Endothelial cell of umbilical vein (primary cell): Measurements from ENCODE around the gene PRR15L.

Experiments
- EZH2 ChIP-seq: IDR thresholded peaks from 2 replicates; pipeline ENCODE4 v1.6.1; 2012; ENCODE audit warnings: borderline replicate concordance, low read depth, mild to moderate bottlenecking, moderate library complexity, low read length, inconsistent platforms; ENCODE audit not compliant: severe bottlenecking
- FOS ChIP-seq: IDR thresholded peaks from 2 replicates; pipeline ENCODE4 v1.6.1; 2011; ENCODE audit warnings: mild to moderate bottlenecking, low read length, moderate library complexity, borderline replicate concordance; ENCODE audit not compliant: insufficient read depth
- JUN ChIP-seq: IDR thresholded peaks from 2 replicates; pipeline ENCODE4 v1.6.1; 2011; ENCODE audit warnings: borderline replicate concordance, low read depth; ENCODE audit not compliant: insufficient read length, insufficient read depth
- MYC ChIP-seq: IDR thresholded peaks from one replicate; pipeline ENCODE4 v1.6.1; 2011; ENCODE audit warnings: mild to moderate bottlenecking, low read depth, low read length
- POLR2A ChIP-seq: IDR thresholded peaks from 2 replicates; pipeline ENCODE4 v1.6.1; 2012; ENCODE audit warnings: low read depth, mild to moderate bottlenecking, control low read depth, low read length
- POLR2AphosphoS5 ChIP-seq: IDR thresholded peaks from 2 replicates; pipeline ENCODE4 v1.6.1; 2012; ENCODE audit warnings: low read depth, mild to moderate bottlenecking, control low read depth, low read length, moderate library complexity; ENCODE audit not compliant: insufficient read depth
- TF ChIP-seq, protein P1 (sequence below), 2 donors: IDR thresholded peaks; 1 replicate in 1 of 2; 2 replicates in 1 of 2; pipeline ENCODE4 v1.5.1; 2011; ENCODE audit warnings: low read length in 2 of 2, mild to moderate bottlenecking in 2 of 2, moderate library complexity in 2 of 2, control low read depth in 1 of 2, inconsistent platforms in 1 of 2, low read depth in 1 of 2; ENCODE audit not compliant: insufficient read depth in 1 of 2; ENCODE audit errors: extremely low read depth in 1 of 2
- TF ChIP-seq, protein P2 (sequence below): IDR thresholded peaks from 2 replicates; pipeline ENCODE4 v1.6.1; 2011; ENCODE audit not compliant: insufficient read depth, insufficient read length

DNA sequence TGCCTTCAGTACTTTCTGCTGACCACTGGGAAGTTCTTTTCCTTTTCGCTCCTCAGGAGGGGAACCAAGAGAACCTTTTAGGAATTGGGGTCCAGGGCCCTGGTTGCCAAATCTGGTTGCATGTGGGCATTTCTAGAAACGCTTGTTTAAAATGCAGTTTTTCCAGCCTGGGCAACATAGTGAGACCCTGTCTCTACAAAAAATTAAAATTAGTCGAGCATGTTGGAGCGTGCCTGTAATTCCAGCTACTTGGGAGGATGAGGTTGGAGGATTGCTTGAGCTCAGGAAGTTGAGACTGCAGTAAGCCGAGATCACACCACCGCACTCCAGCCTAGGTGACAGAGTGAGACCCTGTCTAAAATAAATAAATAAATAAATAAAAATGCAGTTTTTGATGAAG lies 15.1 kb downstream of the PRR15L start:
- TF ChIP-seq JUN (no peak), POLR2AphosphoS5 (no peak), POLR2A (no peak), MYC (no peak), EZH2 (no peak), FOS (no peak)
- TF ChIP-seq, protein P1, sequence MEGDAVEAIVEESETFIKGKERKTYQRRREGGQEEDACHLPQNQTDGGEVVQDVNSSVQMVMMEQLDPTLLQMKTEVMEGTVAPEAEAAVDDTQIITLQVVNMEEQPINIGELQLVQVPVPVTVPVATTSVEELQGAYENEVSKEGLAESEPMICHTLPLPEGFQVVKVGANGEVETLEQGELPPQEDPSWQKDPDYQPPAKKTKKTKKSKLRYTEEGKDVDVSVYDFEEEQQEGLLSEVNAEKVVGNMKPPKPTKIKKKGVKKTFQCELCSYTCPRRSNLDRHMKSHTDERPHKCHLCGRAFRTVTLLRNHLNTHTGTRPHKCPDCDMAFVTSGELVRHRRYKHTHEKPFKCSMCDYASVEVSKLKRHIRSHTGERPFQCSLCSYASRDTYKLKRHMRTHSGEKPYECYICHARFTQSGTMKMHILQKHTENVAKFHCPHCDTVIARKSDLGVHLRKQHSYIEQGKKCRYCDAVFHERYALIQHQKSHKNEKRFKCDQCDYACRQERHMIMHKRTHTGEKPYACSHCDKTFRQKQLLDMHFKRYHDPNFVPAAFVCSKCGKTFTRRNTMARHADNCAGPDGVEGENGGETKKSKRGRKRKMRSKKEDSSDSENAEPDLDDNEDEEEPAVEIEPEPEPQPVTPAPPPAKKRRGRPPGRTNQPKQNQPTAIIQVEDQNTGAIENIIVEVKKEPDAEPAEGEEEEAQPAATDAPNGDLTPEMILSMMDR (IDR thresholded peaks at IDR 0.05; ENCODE audit: extremely low read depth in 1 of 2, insufficient read depth in 1 of 2, low read depth in 1 of 2, low read length in 2 of 2), result no peak
- TF ChIP-seq, protein P2, sequence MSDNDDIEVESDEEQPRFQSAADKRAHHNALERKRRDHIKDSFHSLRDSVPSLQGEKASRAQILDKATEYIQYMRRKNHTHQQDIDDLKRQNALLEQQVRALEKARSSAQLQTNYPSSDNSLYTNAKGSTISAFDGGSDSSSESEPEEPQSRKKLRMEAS, result no peak
